Fibroblast of mammary gland (primary cell): ENCODE measurements around the gene ZRANB1.

Experiments
- DNase-seq: peaks from one replicate; pipeline ENCODE4 v3.0.0-alpha.2; 2010; ENCODE audit warnings: low read depth
- H3K4me3 ChIP-seq: 2 replicates; pipeline ENCODE4 v1.5.1; 2011; ENCODE audit warnings: low read depth, mild to moderate bottlenecking, low read length, moderate library complexity; ENCODE audit not compliant: control insufficient read depth
- CTCF ChIP-seq: conservative IDR thresholded peaks from 2 replicates; pipeline ENCODE4 v1.5.1; 2011; ENCODE audit warnings: low read depth, low read length, inconsistent platforms; ENCODE audit not compliant: control insufficient read depth, insufficient read depth

The ZRANB1 gene

GRCh38 chr10:124959564-124959963 lies 17.6 kb downstream of the ZRANB1 start:
- no peak overlapping the region for H3K4me3 ChIP-seq
- DNase-seq, result no peak
- TF ChIP-seq CTCF, result no peak

- no peak overlapping the region for H3K4me3 ChIP-seq
- DNase-seq, result peak; percentile 33
- no peak for TF ChIP-seq CTCF
Observed at GRCh38 chr10:124961248-124961570, 19.3 kb downstream of the ZRANB1 start.

GRCh38 chr10:124962421-124962820 lies 20.5 kb downstream of the ZRANB1 start:
- H3K4me3 ChIP-seq, result no peak overlapping the region
- peak; percentile 56 for DNase-seq
- TF ChIP-seq CTCF, result no peak

GRCh38 chr10:124963866-124964720 lies 22.2 kb downstream of the ZRANB1 start:
- DNase-seq, result no peak
- no peak overlapping the region for H3K4me3 ChIP-seq
- no peak for TF ChIP-seq CTCF

GRCh38 chr10:124966008-124966407 lies 24.1 kb downstream of the ZRANB1 start:
- H3K4me3 ChIP-seq, result no peak overlapping the region
- TF ChIP-seq CTCF, result no peak
- DNase-seq, result no peak

- H3K4me3 ChIP-seq, result no peak overlapping the region
- no peak for TF ChIP-seq CTCF
- DNase-seq, result no peak
Observed at GRCh38 chr10:124967255-124967654, 25.3 kb downstream of the ZRANB1 start.
